Measurements from ENCODE around the gene PRKN.

PRKN gene

GRCh38 chr6:162528538-162528937 is 199.0 kb downstream of the PRKN start:
- DNase-seq = no peak

GRCh38 chr6:162526960-162527359 is 200.6 kb downstream of the PRKN start:
- no peak for DNase-seq

DNA sequence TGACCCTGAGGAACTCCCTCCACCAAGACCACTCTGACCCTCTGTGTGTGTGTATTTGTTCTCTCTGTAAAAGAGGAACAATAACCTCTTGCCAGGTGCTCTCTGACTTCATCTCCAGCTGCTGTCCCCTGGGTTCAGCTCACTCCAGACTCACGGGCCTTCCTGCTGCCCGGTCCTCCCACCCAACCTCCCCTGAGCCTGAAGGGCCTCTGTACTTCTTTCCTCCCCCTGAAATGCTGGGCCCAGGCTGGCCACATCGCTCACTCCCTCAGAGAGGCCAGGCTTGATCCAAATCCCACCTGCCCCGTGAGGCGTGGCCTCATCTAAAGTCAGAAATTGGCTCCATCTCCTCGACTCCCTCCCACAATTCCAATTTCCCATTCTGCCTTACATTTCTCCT is 202.4 kb downstream of the PRKN start:
- DNase-seq = no peak

DNA sequence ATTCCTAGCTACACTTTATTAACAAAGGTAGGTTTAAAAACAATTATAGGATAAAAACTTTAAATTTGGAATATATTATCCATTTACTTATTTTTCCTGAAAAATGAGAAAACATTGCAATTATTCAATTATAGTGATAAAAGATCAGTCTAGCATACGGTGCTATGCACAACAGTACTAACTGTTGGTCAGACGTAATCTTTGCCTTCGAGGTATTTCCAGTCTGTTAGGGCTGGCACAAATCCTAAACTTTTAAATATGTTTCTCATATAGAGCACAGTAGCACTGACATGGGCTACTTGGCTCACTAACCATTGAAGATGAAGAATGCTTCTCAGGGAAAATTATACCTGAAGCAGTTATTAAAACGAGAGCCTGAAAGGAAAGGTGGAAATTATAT is 214.8 kb downstream of the PRKN start:
- DNase-seq = no peak

- DNase-seq = no peak
Observed at GRCh38 chr6:162497389-162497788, 230.2 kb downstream of the PRKN start.

- DNase-seq = no peak
Observed at GRCh38 chr6:162493917-162494316, 233.6 kb downstream of the PRKN start.

DNA sequence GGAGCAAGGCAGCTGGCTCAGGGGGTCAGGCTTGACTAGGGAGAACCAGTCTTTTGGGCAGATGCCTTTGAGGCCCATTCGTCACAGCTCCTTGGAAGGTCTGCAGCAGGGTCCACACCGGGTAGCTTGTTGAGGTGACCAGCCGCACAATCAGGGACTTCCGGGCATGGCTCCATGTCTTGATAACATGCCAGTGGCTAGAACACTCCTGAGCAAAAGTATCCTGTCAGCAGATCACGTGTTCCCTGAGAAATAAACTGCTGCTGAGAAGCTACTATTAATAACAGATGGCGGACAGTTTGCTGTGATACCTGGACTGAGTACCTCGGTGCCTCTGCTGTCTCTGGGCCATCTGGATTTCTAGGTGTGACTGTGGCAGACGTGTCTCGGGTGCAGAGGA is 235.9 kb downstream of the PRKN start:
- no peak for DNase-seq

- DNase-seq = no peak
Observed at GRCh38 chr6:162489101-162489976, 238.2 kb downstream of the PRKN start.

DNA sequence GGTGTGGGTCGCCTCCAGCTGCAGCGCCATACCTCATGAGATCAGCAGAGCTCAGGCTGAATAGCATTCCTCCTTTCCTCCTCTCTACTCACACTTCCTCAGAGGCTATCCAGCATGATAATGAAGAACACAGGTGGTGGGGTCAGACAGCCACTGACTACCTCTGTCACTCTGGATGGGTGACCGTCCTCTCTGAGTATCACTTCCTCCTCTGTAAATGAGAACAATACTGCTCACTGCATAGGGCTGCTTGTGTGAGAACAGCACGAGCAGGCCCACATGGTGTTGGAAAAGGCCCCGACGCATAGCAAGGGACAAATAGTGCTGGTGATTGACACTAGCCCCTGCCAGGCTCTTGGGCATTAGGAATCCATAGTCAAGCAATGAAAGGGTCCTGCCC is 239.1 kb downstream of the PRKN start:
- no peak for DNase-seq

- DNase-seq = no peak
Observed at GRCh38 chr6:162485464-162485863, 242.1 kb downstream of the PRKN start.

DNA sequence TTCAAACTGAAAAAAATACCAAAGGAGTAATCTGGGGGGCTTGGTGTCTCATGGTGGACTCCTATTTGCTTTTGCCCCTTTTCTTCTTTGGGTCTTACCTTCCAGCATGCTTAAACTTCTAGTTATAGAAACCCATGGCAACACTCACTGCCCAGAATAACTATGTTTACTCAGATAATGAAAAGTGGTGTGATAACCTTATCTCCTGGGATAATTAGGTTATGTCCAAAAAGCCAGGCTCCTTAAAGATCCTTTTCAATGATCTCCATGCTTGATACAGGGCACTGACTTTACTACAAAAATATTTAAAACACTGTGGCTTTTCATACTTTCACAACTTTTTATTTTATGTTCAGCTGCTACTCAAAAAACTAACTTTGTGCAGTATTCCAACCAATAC is 245.6 kb downstream of the PRKN start:
- DNase-seq = no peak

GRCh38 chr6:162481320-162481719 is 246.2 kb downstream of the PRKN start:
- no peak for DNase-seq

- DNase-seq = no peak
Observed at GRCh38 chr6:162478192-162478671, 249.3 kb downstream of the PRKN start.

GRCh38 chr6:162474722-162475121 is 252.8 kb downstream of the PRKN start:
- no peak for DNase-seq

GRCh38 chr6:162471842-162472241 is 255.7 kb downstream of the PRKN start:
- no peak for DNase-seq

DNA sequence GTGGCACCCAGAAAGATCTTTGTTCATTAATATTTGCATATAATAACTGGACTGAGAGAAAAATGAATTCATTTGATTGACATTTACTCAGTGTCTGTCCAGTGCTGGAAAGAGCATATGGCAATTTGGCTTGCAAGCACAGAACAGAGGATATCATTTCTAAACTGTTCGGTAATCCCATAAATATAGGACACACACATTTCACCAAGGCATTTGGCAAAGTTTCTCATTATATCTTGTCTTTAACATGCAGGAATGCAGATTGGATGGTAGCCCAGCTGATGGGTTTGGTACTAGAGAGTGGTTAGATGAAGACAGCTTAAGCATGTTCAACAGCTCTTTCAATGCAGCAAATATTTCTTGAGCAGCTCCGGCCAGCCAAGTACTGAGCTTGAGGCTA is 259.2 kb downstream of the PRKN start:
- DNase-seq = no peak

- DNase-seq = no peak
Observed at GRCh38 chr6:162467679-162468078, 259.9 kb downstream of the PRKN start.

GRCh38 chr6:162463576-162463975 is 264.0 kb downstream of the PRKN start:
- DNase-seq = no peak

GRCh38 chr6:162459985-162460384 is 267.6 kb downstream of the PRKN start:
- no peak for DNase-seq

DNA sequence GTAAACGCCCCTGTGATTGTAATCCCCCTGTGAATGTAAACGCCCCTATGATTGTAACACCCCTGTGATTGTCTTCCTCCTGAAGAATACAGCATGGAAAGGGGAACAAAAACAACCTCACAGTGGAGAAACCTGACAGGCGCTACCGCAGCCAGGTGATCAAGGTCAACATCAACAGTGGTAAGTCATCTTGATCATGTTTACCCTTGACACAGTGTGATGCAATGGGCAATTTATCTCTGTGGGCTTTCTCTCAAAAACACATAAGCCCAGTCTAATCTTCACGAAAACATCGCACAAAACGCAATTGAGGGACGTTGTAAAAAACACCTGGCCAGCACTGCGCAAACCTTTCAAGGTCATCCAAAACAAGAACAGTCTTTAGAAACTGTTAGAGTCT is 277.2 kb downstream of the PRKN start:
- DNase-seq = no peak

GRCh38 chr6:162448294-162448693 is 279.3 kb downstream of the PRKN start:
- DNase-seq = no peak

- DNase-seq = no peak
Observed at GRCh38 chr6:162443101-162443500, 284.5 kb downstream of the PRKN start.

DNA sequence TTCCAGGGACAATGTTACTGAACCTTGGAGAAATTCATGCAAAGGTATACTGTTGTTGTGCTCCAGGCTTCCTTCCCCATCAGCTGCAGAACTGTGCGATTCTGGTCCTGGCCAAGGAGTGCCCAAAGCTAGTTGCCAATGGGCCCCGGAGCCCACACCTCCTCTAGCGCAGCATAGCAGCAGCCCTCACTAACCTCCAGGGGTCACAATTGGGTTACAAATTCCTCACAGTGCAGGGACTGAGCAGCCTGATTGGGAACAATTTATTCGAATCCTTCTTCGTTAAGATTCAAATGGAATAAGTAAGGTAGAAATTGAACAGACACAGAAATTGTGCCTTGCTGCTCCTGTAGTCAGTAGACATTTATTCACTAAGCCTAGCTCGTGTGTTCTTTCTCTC is 284.9 kb downstream of the PRKN start:
- no peak for DNase-seq

DNA sequence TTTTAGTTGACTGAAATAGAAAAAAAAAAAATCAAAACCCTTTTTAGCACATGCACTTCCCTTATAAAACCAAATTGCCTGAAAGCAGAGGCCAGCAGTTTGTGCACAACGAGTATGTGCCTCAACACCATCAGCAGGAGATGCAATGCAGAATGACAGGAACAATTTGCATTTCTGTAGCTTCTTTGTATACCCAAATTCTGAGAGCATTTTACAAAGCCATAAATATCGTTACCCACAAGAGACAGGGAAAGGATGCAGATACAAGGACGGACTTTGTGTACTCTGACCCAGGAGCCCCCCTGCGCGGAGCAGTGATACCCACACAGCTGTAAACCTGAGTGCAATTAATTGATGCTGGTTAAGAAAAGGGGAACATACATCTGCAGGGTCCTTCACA is 285.6 kb downstream of the PRKN start:
- no peak for DNase-seq

DNA sequence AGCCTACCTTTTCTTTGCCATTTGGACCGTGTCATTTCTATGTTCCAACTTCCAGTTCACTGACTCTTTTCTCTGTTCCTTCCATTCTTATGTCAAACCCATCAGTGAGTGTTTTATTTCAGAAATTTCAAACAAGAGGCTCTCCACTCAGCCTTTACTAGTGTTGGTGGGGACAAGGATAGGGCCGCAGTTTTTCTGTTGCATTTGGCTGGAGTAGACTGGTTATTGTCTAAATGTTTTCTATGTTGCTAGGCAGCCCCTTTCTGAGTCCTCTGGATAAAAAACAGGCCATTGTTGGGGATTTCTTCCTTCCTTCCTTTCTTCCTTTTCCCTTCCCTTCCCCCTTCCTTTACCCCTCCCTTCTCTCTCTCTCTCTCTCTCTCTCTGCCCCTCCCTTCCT is 288.6 kb downstream of the PRKN start:
- no peak for DNase-seq

Measured in effector CD4-positive, alpha-beta T cell (primary cell).